Immature natural killer cell (primary cell): Measurements from ENCODE around the gene TMSB15A. TPM values are rescaled to one million over a fixed set of nuclear protein-coding genes. Genes with fewer than 3 reads are reported as not detected.
A peak's percentile ranks its signal among the peaks of the same experiment; 100 is the strongest.
"Not testable (repeated sequence)": the region's sequence is repeated elsewhere in the genome, so short reads cannot be mapped to it uniquely, and the experiment has no call there.

Experiments
- DNase-seq, 3 donors: peaks; one replicate each; pipeline ENCODE4 v3.0.0; 2022; ENCODE audit warnings: mixed read lengths in 1 of 3
- H3K27ac Mint-ChIP-seq, 6 donors: one replicate each; pipeline ENCODE4 v1.8.0; 2020; ENCODE audit warnings: mixed read lengths in 6 of 6, mild to moderate bottlenecking in 5 of 6, inconsistent platforms in 4 of 6, moderate library complexity in 3 of 6
- H3K27me3 Mint-ChIP-seq, 3 donors: one replicate each; pipeline ENCODE4 v1.8.0; 2020 to 2021; ENCODE audit warnings: low read depth in 3 of 3, mild to moderate bottlenecking in 3 of 3, mixed read lengths in 3 of 3, moderate library complexity in 3 of 3, inconsistent platforms in 1 of 3
- H3K36me3 Mint-ChIP-seq, 3 donors: one replicate each; pipeline ENCODE4 v1.8.0; 2020; ENCODE audit warnings: mixed read lengths in 3 of 3, inconsistent platforms in 2 of 3, mild to moderate bottlenecking in 2 of 3
- H3K4me1 Mint-ChIP-seq, 2 donors: one replicate each; pipeline ENCODE4 v1.8.0; 2020; ENCODE audit warnings: inconsistent platforms in 2 of 2, mild to moderate bottlenecking in 2 of 2, mixed read lengths in 2 of 2, moderate library complexity in 1 of 2
- H3K4me3 Mint-ChIP-seq, 5 donors: one replicate each; pipeline ENCODE4 v1.8.0; 2020; ENCODE audit warnings: mild to moderate bottlenecking in 5 of 5, mixed read lengths in 5 of 5, inconsistent platforms in 3 of 5, moderate library complexity in 3 of 5
- H3K9me3 Mint-ChIP-seq, 6 donors: one replicate each; pipeline ENCODE4 v1.8.0; 2020; ENCODE audit warnings: mild to moderate bottlenecking in 6 of 6, mixed read lengths in 6 of 6, inconsistent platforms in 4 of 6, moderate library complexity in 3 of 6
- polyA plus RNA-seq, 3 donors: library from polyadenylated mRNA; unstranded; fragments of 300-500 nt; fragmentation: Illumina TruSeq; gene quantifications; one replicate each; pipeline ENCODE4 v1.2.3, GENCODE V29; 2021

The TMSB15A gene
- polyA plus RNA-seq: under 1 TPM in 1 of 3 donors, not detected in 2; 0.92 TPM

DNA sequence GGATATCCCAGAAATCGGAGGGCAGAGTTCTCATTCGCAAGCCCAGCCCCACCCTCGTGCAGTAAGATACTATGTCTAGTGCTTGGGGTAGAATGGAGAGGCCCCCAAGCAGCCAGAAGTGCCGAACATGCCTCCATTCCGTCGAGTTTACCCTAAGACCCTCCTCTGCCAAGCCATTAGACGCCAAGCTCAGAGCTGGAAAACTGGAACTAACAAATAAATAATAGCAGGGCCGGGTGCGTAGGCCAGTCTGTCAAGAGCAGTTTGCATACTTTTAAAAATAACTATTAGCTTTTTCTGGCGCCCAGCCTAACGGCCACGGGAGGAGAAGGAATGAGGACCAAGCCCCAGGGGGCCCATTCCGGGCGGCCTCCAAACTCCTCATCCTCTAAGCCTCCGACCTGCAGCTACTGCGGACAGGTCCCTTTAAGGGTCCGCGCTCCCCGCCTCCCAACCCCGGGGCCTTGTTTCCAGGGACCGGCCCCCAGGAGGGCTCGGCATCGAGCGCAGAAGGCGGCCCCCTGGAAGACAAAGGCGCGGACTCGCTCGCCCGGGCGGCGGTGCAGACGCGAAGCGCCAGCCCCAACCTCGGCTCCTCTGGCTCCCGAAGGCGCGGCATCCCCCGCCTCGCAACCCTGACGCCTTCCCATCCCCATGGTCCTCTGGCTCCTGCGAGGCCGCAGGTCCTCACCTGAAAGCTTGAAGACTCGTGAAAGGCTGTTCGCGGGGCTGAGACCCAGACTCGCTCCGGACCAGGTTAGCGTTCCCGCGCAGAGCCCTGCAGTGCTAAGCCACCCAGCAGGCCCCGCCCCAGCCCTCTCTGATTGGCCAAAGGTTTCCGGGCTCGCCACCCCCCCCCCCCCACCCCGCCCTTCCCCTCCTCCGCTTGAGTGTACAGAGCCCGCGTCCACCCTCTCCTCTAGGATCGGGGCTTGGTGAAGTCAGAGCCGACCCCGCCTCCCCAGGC is at the start of gene TMSB15A:
TMSB15A (minus strand) TSS at position 765 of the 967 bp plus-strand sequence.
- Mint-ChIP-seq H3K4me1 (peaks cover 0 to 3% of the 10 kb centered on the region in 2 donors), H3K36me3 (no peaks in the 10 kb centered on the region), H3K4me3 (peak within 1 kb of the TSS; percentile 66 to 84 (median 82)), H3K27me3 (peaks cover 1 to 28% (median 15%) of the 10 kb centered on the region in 3 donors), H3K9me3 (no peaks in the 10 kb centered on the region), H3K27ac (no peak within 1 kb of the TSS)
- DNase-seq: peak; percentile 24 to 35 (median 28)

DNA sequence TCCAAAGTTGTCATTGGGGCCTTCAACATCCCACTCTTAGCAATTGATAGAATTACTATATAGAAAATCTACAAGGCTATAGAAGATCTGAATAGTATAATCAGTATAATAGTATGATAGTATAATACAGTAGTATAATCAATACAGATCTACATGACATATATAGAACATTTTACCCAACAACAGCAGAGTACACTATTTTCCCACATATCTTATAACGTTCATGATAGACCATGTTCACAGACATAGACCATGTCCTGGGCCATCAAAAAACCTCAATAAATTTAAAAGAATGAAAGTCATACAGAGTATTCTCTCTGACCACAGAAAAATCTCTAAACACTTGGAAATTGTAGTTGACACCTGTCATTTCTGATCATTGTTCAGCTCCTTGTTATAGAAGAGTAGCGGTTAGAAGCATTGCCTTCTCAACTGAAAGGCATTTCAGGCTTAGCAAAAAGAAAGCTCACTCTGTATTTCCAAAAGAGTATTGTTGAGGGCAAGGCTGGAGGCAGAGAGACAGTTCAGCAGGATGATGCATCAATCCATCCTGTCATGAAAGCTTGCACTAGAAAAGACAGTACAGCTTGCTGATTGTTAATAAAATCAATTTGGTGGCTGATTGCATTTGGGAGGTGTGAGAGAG is 44.0 kb upstream of the TMSB15A start:
- Mint-ChIP-seq H3K27me3 (peaks cover 0 to 2% (median 0%) of the 10 kb centered on the region in 3 donors), H3K4me3 (no peak overlapping the region), H3K9me3 (no peaks in the 10 kb centered on the region), H3K4me1 (no peaks in the 10 kb centered on the region), H3K36me3 (no peaks in the 10 kb centered on the region), H3K27ac (no peak overlapping the region)
- DNase-seq: no peak

DNA sequence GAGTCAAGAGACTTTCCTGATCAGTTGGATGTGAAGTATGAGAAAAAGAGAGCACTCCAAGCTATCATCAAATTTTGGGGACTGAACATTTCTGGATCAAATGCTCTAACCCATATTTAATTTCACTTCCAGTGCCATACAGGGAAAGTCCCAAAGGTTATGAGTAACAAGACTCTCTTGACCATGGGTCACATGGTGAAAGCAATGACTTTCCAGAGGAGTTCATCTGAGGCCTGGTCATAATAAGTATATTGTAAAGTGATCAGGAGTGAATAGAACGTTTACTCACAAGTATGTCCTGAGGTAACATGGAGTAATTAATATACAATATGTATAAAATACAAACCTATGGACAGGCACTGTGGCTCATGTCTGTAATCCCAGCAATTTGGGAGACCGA is 42.1 kb upstream of the TMSB15A start:
- Mint-ChIP-seq H3K36me3 (no peaks in the 10 kb centered on the region), H3K4me1 (no peaks in the 10 kb centered on the region), H3K27ac (no peak overlapping the region), H3K9me3 (no peaks in the 10 kb centered on the region), H3K27me3 (peaks cover 0 to 2% (median 2%) of the 10 kb centered on the region in 3 donors), H3K4me3 (no peak overlapping the region)
- DNase-seq: no peak

DNA sequence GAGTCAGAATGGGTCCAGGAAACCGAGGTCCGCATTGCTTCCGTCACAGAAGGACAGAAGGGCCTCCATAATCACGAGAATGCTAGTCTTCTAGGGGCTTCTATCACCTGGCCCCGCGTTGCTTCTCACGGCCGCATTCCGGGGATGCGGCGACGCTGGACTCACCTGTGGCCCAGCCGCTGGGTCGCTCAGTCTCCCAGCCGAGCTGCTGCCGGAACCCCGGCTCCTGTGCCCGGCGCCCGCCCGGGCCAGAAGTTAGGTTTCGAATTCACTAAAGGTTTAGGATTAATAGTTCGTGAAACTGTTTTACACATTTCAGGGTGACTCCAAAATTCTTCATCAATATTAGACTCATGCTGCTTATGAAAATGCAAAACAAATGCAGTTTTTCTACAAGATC is 31.7 kb upstream of the TMSB15A start:
- peaks cover 4 to 7% of the 10 kb centered on the region in 2 donors for H3K4me1 Mint-ChIP-seq
- H3K27me3 Mint-ChIP-seq: peaks cover 6 to 18% (median 6%) of the 10 kb centered on the region in 3 donors
- H3K36me3 Mint-ChIP-seq: no peaks in the 10 kb centered on the region
- H3K9me3 Mint-ChIP-seq: no peaks in the 10 kb centered on the region
- DNase-seq: no peak
- H3K4me3 Mint-ChIP-seq: no peak overlapping the region
- H3K27ac Mint-ChIP-seq: no peak overlapping the region

DNA sequence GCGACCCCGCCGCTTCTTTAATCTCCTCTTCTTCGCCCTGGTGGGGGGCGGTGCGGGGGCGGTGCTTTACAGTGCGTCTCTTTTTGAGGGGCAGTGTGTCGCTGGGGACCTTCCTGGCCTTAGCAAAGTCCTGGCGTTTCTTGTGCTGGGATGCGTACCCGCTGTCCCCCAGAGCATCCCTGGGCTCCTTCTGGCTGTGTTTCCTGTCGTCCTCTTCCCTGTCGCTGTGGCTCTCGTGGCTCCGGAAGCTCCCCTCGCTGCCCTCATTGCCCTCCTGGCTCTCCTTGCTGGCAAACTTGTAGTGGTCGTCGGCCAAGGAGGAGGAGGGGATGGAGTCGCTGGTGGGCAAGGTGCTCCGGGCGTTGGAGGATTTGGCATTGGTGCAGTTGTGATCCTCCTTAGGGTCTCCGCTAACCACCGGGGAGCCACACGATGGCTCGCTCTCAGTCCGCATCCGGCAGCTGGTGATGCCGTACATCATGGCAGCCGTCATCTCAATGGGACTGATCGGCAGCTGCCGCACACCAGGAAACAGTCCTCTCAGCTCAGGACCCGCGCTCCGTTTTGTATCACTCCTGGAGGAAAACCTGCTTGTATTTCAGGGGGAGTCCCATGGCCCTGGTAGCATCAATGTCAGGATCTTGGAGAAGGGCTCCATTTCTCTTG is 30.4 kb upstream of the TMSB15A start:
- Mint-ChIP-seq H3K27ac (peak overlapping the region in 2 of 6 donors; percentile 33 to 69), H3K4me3 (peak overlapping the region; percentile 71 to 89 (median 83)), H3K4me1 (peaks cover 4 to 7% of the 10 kb centered on the region in 2 donors), H3K36me3 (no peaks in the 10 kb centered on the region), H3K27me3 (peaks cover 6 to 18% (median 6%) of the 10 kb centered on the region in 3 donors), H3K9me3 (no peaks in the 10 kb centered on the region)
- no peak for DNase-seq

DNA sequence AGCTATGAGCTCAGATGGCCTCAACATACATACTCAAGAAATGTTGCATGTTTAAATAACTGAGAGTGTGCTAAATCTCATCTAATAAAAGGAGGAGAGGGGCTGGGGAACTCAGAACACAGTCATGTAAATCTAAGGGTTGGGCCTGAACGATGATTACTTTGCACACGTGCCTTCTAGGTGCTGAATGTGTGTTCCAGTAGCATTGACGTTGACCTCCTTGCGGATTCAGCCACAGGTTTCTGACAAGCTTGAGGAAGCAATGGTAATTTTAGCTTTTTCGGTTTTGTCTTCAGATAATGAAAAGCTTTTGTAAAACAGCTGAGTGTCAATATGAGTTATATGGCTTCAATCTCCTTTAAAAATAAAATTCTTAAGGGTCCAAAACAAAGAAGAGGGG is 29.6 kb upstream of the TMSB15A start:
- not testable (repeated sequence) for H3K4me1 Mint-ChIP-seq, H3K9me3 Mint-ChIP-seq, H3K36me3 Mint-ChIP-seq, H3K27ac Mint-ChIP-seq, DNase-seq
- Mint-ChIP-seq H3K27me3 (peaks cover 6 to 18% (median 6%) of the 10 kb centered on the region in 3 donors), H3K4me3 (peak overlapping the region in 4 of 5 donors; percentile 48 to 89 (median 83))

DNA sequence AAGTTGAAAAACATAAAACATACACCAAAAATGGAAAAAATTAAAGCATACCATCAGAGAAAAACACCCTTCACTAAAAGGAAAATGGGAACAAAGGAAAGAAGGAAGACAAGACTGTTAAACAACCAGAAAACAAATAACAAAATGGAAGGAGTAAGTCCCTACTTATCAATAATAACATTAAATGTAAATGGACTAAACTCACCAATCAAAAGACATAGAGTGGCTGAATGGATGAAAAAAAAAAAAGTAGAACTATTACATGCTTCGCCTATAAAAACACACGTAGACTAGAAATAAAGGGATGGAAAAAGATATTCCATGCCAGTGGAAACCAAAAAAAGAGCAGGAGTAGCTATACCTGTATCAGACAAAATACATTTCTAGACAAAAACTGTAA is 19.4 kb upstream of the TMSB15A start:
- no peak for DNase-seq
- peaks cover 0 to 3% (median 0%) of the 10 kb centered on the region in 3 donors for H3K27me3 Mint-ChIP-seq
- H3K4me3 Mint-ChIP-seq: no peak overlapping the region
- no peaks in the 10 kb centered on the region for H3K4me1 Mint-ChIP-seq
- no peak overlapping the region for H3K27ac Mint-ChIP-seq
- H3K36me3 Mint-ChIP-seq: no peaks in the 10 kb centered on the region
- H3K9me3 Mint-ChIP-seq: peaks cover 0 to 3% (median 0%) of the 10 kb centered on the region in 6 donors

DNA sequence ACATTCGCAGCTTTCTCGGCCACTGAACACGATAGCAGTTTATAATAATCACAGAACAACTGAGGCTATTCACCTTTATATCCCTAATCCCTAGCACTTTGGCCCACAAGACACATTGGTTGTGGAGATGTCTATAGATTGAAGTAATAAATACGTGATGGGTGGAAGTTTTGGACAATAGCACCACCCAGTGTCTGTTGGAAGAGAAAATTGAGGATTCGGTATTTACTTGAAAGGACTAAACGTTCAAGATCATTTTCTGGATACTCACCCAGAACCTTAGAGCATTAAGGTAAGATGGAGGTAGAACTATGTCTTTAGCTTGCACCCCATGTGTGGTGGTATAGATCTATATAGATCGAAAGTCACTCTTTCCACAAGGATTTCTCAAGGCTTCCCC is 787 bp upstream of the TMSB15A start:
- peak overlapping the region in 1 of 5 donors; percentile 51 for H3K4me3 Mint-ChIP-seq
- no peaks in the 10 kb centered on the region for H3K9me3 Mint-ChIP-seq
- H3K36me3 Mint-ChIP-seq: no peaks in the 10 kb centered on the region
- H3K27ac Mint-ChIP-seq: no peak overlapping the region
- peaks cover 1 to 28% (median 13%) of the 10 kb centered on the region in 3 donors for H3K27me3 Mint-ChIP-seq
- peaks cover 0 to 3% of the 10 kb centered on the region in 2 donors for H3K4me1 Mint-ChIP-seq
- DNase-seq: no peak

DNA sequence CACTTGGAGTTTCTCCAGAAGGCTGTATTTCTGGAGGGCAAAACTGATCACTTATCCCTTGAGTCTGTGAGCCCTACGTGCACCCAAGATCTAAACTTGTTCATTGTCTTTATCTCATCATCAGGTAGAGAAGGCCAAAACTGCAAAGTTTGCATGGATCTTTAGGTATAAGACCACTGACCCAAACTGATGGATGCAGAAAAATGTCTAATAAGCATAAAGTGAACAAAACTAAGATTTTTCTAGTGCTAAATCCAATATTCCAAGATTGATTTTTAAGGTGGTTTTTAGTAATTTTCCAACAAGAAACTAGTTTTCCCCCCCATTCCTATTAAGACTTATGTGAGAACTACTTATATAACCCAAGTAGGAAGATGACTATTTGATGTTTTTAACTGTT is 2.0 kb downstream of the TMSB15A start:
- H3K27ac Mint-ChIP-seq: no peak overlapping the region
- H3K36me3 Mint-ChIP-seq: no peaks in the 10 kb centered on the region
- H3K27me3 Mint-ChIP-seq: peaks cover 1 to 28% (median 15%) of the 10 kb centered on the region in 3 donors
- H3K4me1 Mint-ChIP-seq: peaks cover 0 to 3% of the 10 kb centered on the region in 2 donors
- H3K4me3 Mint-ChIP-seq: no peak overlapping the region
- H3K9me3 Mint-ChIP-seq: no peaks in the 10 kb centered on the region
- no peak for DNase-seq

DNA sequence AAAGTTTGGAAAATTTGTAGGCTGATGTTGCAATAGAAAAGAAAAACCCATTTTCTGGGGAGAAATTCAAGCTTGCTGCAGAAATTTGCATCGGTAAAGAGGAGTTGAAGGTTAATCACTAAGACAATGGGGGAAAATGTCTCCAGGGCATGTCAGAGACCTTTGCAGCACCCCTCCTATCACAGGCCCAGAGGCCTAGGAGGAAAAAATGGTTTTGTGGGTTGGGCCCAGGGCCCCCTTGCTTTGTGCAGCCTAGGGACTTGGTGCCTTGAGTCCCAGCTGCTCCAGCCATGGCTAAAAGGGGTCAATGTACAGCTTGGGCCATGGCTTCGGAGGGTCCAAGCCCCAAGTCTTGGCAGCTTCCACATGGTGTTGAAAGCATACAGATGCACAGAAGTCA is 17.8 kb downstream of the TMSB15A start:
- Mint-ChIP-seq H3K9me3 (peaks cover 0 to 4% (median 0%) of the 10 kb centered on the region in 6 donors), H3K27ac (no peak overlapping the region), H3K36me3 (no peaks in the 10 kb centered on the region), H3K27me3 (peaks cover 0 to 5% (median 0%) of the 10 kb centered on the region in 3 donors), H3K4me1 (no peaks in the 10 kb centered on the region), H3K4me3 (no peak overlapping the region)
- DNase-seq: no peak

DNA sequence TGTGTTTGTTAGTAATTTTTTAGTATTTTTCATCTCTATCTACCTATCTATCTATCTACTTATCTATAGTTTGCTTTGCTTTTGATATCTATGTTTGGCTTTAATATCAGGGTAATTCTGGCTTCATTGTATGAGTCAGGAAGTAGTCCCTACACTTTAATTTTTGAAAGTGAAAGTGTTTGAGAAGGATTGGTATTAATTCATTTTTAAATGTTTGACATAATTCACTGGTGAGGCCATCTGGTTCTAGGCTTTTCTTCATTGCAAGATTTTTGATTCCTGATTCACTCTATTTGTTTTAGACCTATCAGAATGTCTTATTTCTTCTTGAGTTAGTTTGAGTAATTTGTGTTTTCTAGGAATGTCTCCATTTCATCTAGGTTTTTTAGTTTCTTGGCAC is 24.8 kb downstream of the TMSB15A start:
- Mint-ChIP-seq H3K9me3 (peaks cover 0 to 2% (median 0%) of the 10 kb centered on the region in 6 donors), H3K4me1 (no peaks in the 10 kb centered on the region), H3K27ac (no peak overlapping the region), H3K27me3 (peaks cover 0 to 6% (median 0%) of the 10 kb centered on the region in 3 donors), H3K36me3 (no peaks in the 10 kb centered on the region), H3K4me3 (no peak overlapping the region)
- DNase-seq: no peak

DNA sequence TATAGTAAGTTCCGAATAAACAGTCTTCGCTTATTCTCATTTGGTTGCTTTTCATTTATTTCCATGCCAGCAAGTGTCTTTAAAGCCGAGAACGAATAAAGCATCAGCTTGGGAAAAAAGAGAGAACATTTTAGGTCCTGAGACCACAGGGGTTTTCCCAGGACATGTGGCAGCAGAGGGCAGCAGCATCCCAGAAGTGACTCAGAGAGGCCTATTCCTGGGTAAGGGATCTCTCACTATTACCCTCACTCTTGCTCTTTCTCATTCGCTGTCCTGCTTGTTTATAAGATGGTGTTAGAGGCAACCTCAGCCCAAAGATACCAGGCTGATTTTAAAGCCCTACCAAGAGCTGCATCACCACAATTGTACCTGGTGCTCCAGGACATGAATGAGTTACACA is 37.8 kb downstream of the TMSB15A start:
- H3K27me3 Mint-ChIP-seq, H3K36me3 Mint-ChIP-seq, H3K4me3 Mint-ChIP-seq, H3K9me3 Mint-ChIP-seq, DNase-seq, H3K4me1 Mint-ChIP-seq, H3K27ac Mint-ChIP-seq: not testable (repeated sequence)

DNA sequence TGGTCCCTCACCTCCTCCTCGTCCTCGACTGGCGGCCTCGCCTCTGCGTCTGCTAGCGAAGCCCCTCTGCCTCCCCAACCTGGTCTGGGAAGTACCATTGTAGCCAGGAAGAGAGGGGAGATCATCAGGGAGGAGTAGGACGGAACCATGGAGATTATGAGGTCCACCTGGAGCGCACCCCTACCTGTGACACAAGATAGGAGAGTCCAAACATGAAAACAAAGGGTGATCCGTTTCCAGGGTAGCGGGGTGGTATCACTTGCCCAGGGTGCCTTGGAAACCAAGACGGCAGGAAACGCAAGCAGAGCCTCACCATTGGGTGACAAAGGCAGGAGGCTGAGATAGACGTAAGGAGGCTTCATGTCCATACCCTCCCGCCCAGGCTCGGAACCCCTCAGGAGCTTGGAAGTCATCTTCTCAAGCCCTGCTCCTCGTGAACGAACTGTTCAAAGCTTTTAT is 44.7 kb downstream of the TMSB15A start, which contains the start of gene TCP11X2:
TCP11X2 (minus strand) TSS at position 51 of the 459 bp plus-strand sequence.
- not testable (repeated sequence) for H3K4me3 Mint-ChIP-seq, H3K9me3 Mint-ChIP-seq, H3K4me1 Mint-ChIP-seq, H3K27ac Mint-ChIP-seq, H3K36me3 Mint-ChIP-seq, DNase-seq, H3K27me3 Mint-ChIP-seq
